Upper lobe of right lung (tissue), 1 donor: ENCODE results near the gene CAMTA1. TPM values are rescaled to one million over a fixed set of nuclear protein-coding genes. Genes with fewer than 3 reads are reported as not detected.

ENCODE experiments used
- ATAC-seq: fragments of 200-7000 bp; cut with Tn5 transposase; one replicate; pipeline ENCODE4 v1.9.1; 2020; ENCODE audit warnings: mild to moderate bottlenecking, moderate library complexity
- DNase-seq: peaks from one replicate; pipeline ENCODE4 v3.0.0-alpha.2; 2020
- H3K27ac ChIP-seq: fragments of 200-600 bp; one replicate; pipeline ENCODE4 v1.8.0; 2022
- H3K27me3 ChIP-seq: fragments of 200-600 bp; one replicate; pipeline ENCODE4 v1.8.0; 2022; ENCODE audit warnings: mild to moderate bottlenecking
- H3K36me3 ChIP-seq: fragments of 200-600 bp; one replicate; pipeline ENCODE4 v1.8.0; 2022
- H3K4me1 ChIP-seq: fragments of 200-600 bp; one replicate; pipeline ENCODE4 v1.8.0; 2022
- H3K4me3 ChIP-seq: fragments of 200-600 bp; one replicate; pipeline ENCODE4 v1.8.0; 2022; ENCODE audit warnings: mild to moderate bottlenecking
- H3K9me3 ChIP-seq: fragments of 200-600 bp; one replicate; pipeline ENCODE4 v1.8.0; 2022
- intact Hi-C: fragments of 100-400 bp; cut with DNase I; formaldehyde crosslinking; loops from one replicate; pipeline ENCODE4 v1.11.0; 2022
- total RNA-seq: library from RNA; stranded (reverse); fragmentation: NEBNext Ultra II Directional; extraction: Animal tissue kit (Norgen Biotek cat#: 25700); gene quantifications from one replicate; pipeline ENCODE4 v1.2.1, GENCODE V29; 2021
- TF ChIP-seq, protein P1 (sequence below): fragments of 200-600 bp; IDR thresholded peaks from one replicate; pipeline ENCODE4 v1.8.0; 2022; ENCODE audit warnings: antibody characterized with exemption
- donor health status: DM: no; HTN: yes; CAD: no; lungs with severe emphysema.

The CAMTA1 gene
- total RNA-seq, 1 donor from 2014 or later = 63.4 TPM

DNA sequence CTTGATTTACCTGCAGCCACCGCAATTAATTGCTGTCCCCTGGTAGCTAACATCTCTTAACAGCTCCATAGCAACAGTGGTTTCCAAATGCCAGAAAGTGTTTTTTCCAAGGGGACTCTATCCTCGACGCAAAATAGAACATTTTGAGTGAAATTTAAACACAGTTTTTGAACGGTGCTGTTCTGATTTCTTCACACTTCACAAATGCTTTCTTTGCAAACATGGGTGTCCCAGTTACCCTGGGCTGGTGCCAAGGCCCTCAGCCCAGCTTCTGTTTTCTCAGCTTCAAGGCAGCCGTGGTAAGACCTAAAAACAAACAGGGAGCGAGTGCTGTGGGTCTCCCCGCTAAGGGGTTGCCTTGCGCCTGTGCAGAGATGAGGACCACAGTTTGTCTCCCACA, 838.6 kb downstream of the CAMTA1 start:
- TF ChIP-seq, protein P1, sequence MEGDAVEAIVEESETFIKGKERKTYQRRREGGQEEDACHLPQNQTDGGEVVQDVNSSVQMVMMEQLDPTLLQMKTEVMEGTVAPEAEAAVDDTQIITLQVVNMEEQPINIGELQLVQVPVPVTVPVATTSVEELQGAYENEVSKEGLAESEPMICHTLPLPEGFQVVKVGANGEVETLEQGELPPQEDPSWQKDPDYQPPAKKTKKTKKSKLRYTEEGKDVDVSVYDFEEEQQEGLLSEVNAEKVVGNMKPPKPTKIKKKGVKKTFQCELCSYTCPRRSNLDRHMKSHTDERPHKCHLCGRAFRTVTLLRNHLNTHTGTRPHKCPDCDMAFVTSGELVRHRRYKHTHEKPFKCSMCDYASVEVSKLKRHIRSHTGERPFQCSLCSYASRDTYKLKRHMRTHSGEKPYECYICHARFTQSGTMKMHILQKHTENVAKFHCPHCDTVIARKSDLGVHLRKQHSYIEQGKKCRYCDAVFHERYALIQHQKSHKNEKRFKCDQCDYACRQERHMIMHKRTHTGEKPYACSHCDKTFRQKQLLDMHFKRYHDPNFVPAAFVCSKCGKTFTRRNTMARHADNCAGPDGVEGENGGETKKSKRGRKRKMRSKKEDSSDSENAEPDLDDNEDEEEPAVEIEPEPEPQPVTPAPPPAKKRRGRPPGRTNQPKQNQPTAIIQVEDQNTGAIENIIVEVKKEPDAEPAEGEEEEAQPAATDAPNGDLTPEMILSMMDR = no peak
- Histone ChIP-seq H3K4me3 (no peak overlapping the region), H3K27ac (no peak overlapping the region), H3K36me3 (no peaks in the 10 kb centered on the region), H3K9me3 (no peaks in the 10 kb centered on the region), H3K4me1 (no peaks in the 10 kb centered on the region), H3K27me3 (no peaks in the 10 kb centered on the region)
- intact Hi-C loops = no loop called here
- DNase-seq (peak; percentile 52), ATAC-seq (no peak)

DNA sequence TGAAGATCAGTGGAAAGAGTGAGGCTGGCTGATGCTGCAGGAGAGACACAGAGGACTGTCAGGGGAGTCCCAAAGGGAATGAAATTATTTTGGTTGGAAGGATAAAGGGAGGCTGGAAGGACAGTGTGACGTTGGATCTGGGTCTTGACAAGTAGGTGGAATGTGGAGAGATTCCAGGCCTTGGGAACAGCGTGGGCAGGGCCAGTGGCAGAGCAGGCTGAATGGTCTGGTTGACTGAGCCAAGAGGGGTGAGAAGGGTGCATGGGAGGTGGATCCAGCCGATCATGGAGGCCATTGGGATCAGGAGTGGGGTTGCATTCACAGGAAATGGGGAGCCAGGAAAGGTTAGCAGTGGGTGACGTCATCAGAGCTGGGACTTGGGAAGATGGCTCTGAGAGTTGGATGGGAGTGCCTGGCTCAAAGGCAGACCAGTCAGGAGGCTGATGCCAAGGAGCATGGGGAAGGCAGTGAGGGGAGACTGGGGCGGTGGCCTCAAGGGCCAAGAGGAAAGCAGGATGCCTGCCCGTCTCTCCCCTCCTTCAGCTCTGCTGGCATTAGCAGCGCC, 839.6 kb downstream of the CAMTA1 start:
- H3K27ac ChIP-seq = no peak overlapping the region

DNA sequence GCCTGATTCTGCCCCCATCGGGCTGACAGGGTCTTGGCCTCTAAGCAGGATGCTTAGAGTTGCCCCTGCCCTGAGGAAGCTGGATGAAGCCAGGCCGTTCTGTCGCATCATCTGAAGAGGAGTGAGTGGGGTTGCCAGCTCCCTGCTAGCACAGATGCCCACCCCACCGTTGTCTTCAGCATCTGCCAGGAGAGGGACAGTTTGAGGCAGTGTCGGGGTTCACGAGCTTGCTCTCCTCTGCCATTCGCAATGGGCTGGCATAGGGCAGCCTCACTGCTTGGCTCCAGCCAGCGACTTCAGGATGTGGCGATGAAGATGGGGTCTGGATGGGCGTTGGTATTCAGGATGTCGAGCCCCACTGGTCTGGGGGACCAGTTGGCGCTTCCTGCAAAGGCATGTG, 840.1 kb downstream of the CAMTA1 start:
- no peaks in the 10 kb centered on the region for H3K27me3 ChIP-seq
- ATAC-seq (no peak), DNase-seq (no peak)
- H3K4me3 ChIP-seq = no peak overlapping the region
- no peaks in the 10 kb centered on the region for H3K9me3 ChIP-seq
- intact Hi-C loops = no loop called here
- H3K27ac ChIP-seq = no peak overlapping the region
- H3K4me1 ChIP-seq = no peaks in the 10 kb centered on the region
- TF ChIP-seq, protein P1 = no peak
- H3K36me3 ChIP-seq = no peaks in the 10 kb centered on the region

More for the DNA sequence above, 839.6 kb downstream of the CAMTA1 start:
- DNase-seq (no peak), ATAC-seq (no peak)
- H3K27me3 ChIP-seq = no peaks in the 10 kb centered on the region
- no peaks in the 10 kb centered on the region for H3K36me3 ChIP-seq
- intact Hi-C loops = no loop called here
- TF ChIP-seq, protein P1 = no peak
- H3K4me3 ChIP-seq = no peak overlapping the region
- no peaks in the 10 kb centered on the region for H3K4me1 ChIP-seq
- no peaks in the 10 kb centered on the region for H3K9me3 ChIP-seq

DNA sequence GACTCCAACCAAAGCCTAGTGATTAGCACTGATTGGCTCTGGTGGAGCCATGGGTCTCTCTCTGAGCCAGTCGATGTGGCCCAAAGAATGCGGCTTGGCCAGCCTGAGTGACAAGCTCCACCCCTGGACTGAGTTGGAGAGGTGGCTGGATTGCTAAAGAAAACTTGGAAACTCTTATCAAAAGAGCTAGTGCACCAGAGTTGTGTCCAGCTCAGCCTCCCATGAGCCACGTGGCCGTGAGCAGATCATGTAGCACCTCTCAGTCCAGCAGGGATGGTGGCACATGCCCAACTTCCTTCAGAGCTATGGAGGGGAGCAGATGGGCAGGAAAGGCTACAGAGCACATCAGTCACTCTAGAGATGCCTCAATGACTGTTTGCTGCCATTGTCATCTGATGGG, 843.0 kb downstream of the CAMTA1 start:
- peak; percentile 59 for ATAC-seq
- Histone ChIP-seq H3K27me3 (peaks cover 9% of the 10 kb centered on the region), H3K4me3 (no peak overlapping the region), H3K9me3 (no peaks in the 10 kb centered on the region), H3K36me3 (no peaks in the 10 kb centered on the region), H3K4me1 (no peaks in the 10 kb centered on the region), H3K27ac (no peak overlapping the region)
- no peak for DNase-seq
- TF ChIP-seq, protein P1 = no peak
- intact Hi-C loops = no loop called here

DNA sequence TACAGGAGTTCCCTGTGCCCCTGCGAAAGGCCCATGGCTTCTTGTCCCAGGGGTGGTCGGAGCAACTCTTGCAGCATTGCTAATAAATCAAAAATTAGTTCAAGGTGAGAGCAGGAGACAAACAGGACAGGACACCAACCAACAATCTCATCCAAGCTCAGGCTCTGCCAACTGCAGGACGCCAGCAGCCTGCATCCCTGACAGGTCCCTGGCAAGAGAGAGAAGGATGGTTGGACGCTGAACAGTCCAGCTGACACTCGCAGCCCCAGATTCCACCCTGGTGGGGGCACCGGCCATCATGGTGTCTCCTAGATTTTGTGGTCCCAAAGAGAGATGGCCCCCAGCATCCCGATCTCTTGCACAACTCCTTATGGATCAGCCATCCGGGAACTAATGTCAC, 843.8 kb downstream of the CAMTA1 start:
- Histone ChIP-seq H3K4me1 (no peaks in the 10 kb centered on the region), H3K4me3 (no peak overlapping the region), H3K9me3 (no peaks in the 10 kb centered on the region), H3K27ac (no peak overlapping the region), H3K27me3 (peaks cover 9% of the 10 kb centered on the region), H3K36me3 (no peaks in the 10 kb centered on the region)
- no peak for DNase-seq
- intact Hi-C loops = no loop called here
- no peak for ATAC-seq
- TF ChIP-seq, protein P1 = no peak
